Upper lobe of right lung (tissue), 1 donor: ENCODE measurements around the gene METTL8. TPM values are rescaled to one million over a fixed set of nuclear protein-coding genes. Genes with fewer than 3 reads are reported as not detected.

ENCODE experiments used
- ATAC-seq: fragments of 200-7000 bp; cut with Tn5 transposase; one replicate; pipeline ENCODE4 v1.9.1; 2020; ENCODE audit warnings: mild to moderate bottlenecking, moderate library complexity
- DNase-seq: peaks from one replicate; pipeline ENCODE4 v3.0.0-alpha.2; 2020
- H3K27ac ChIP-seq: fragments of 200-600 bp; one replicate; pipeline ENCODE4 v1.8.0; 2022
- H3K27me3 ChIP-seq: fragments of 200-600 bp; one replicate; pipeline ENCODE4 v1.8.0; 2022; ENCODE audit warnings: mild to moderate bottlenecking
- H3K36me3 ChIP-seq: fragments of 200-600 bp; one replicate; pipeline ENCODE4 v1.8.0; 2022
- H3K4me1 ChIP-seq: fragments of 200-600 bp; one replicate; pipeline ENCODE4 v1.8.0; 2022
- H3K4me3 ChIP-seq: fragments of 200-600 bp; one replicate; pipeline ENCODE4 v1.8.0; 2022; ENCODE audit warnings: mild to moderate bottlenecking
- H3K9me3 ChIP-seq: fragments of 200-600 bp; one replicate; pipeline ENCODE4 v1.8.0; 2022
- intact Hi-C: fragments of 100-400 bp; cut with DNase I; formaldehyde crosslinking; loops from one replicate; pipeline ENCODE4 v1.11.0; 2022
- total RNA-seq: library from RNA; stranded (reverse); fragmentation: NEBNext Ultra II Directional; extraction: Animal tissue kit (Norgen Biotek cat#: 25700); gene quantifications from one replicate; pipeline ENCODE4 v1.2.1, GENCODE V29; 2021
- TF ChIP-seq, protein P1 (sequence below): fragments of 200-600 bp; IDR thresholded peaks from one replicate; pipeline ENCODE4 v1.8.0; 2022; ENCODE audit warnings: antibody characterized with exemption
- donor health status: DM: no; HTN: yes; CAD: no; lungs with severe emphysema.

METTL8 gene
- total RNA-seq, 1 donor from 2014 or later, result 18.2 TPM

DNA sequence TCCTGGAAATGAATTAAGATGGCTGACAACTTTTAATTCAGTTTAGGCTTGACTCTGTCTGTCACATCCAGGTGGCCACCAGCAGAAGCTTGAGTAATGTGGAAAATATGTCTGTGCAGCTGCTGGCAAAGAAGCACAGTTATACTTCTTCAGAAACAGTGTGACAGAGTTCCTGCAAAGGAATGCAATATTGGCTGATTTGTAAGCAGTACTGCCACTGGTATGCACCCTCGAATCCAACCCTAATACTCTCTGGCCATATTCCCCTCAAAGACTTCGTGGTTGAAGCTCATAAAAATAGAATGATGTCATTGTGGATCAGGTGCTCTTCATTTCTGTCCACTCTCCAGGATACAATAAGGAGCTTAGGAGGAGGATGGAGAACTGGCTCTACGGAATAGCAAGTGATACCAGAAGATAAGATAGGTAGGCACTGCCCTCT, 86.2 kb downstream of the METTL8 start:
- ATAC-seq (peak; percentile 43), DNase-seq (no peak)
- intact Hi-C loops, result no loop called here
- H3K4me1 ChIP-seq, result no peaks in the 10 kb centered on the region
- no peak overlapping the region for H3K4me3 ChIP-seq
- no peaks in the 10 kb centered on the region for H3K27me3 ChIP-seq
- H3K36me3 ChIP-seq, result no peaks in the 10 kb centered on the region
- H3K27ac ChIP-seq, result no peak overlapping the region
- TF ChIP-seq, protein P1, sequence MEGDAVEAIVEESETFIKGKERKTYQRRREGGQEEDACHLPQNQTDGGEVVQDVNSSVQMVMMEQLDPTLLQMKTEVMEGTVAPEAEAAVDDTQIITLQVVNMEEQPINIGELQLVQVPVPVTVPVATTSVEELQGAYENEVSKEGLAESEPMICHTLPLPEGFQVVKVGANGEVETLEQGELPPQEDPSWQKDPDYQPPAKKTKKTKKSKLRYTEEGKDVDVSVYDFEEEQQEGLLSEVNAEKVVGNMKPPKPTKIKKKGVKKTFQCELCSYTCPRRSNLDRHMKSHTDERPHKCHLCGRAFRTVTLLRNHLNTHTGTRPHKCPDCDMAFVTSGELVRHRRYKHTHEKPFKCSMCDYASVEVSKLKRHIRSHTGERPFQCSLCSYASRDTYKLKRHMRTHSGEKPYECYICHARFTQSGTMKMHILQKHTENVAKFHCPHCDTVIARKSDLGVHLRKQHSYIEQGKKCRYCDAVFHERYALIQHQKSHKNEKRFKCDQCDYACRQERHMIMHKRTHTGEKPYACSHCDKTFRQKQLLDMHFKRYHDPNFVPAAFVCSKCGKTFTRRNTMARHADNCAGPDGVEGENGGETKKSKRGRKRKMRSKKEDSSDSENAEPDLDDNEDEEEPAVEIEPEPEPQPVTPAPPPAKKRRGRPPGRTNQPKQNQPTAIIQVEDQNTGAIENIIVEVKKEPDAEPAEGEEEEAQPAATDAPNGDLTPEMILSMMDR, result no peak
- H3K9me3 ChIP-seq, result no peaks in the 10 kb centered on the region

DNA sequence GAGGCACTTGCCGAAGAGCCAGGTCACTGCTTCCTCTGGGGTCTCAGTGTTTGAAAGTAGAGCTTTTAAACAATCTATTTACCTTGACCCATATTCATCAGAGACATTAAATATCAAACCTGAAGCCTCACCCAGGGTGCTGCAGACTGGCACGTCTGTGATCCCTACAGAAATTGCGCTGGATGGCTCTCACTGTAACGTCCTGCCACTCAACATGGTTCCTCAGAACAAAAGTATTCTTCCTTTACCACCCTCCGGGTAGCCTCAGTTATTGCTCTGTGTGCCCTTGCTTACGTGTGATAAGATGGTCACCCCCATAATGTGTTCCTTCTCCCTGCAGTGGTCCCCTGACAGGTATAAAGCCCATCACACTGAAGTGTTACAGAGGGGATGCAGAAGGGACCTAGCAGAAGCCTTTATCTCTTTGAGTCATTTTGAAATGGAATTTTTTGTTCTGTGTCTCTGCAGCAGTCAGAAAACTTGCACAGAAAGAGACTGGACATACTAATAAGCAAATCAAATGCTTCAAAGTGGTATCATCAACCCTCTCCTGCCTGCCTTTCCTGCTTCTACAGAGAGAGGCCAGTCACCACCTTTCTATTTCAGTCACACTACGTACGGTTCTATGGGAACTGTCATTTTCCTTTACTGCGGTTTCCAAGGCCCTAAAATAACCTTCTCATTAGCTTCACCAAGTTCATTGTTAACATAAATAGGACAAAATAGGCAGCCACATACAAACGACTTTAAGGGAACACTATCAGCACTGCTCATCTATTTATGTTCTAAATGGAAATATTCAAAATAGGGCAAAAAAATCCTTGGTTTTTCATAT, 86.8 kb downstream of the METTL8 start:
- no peak overlapping the region for H3K4me3 ChIP-seq
- no peak for ATAC-seq
- TF ChIP-seq, protein P1, result no peak

DNA sequence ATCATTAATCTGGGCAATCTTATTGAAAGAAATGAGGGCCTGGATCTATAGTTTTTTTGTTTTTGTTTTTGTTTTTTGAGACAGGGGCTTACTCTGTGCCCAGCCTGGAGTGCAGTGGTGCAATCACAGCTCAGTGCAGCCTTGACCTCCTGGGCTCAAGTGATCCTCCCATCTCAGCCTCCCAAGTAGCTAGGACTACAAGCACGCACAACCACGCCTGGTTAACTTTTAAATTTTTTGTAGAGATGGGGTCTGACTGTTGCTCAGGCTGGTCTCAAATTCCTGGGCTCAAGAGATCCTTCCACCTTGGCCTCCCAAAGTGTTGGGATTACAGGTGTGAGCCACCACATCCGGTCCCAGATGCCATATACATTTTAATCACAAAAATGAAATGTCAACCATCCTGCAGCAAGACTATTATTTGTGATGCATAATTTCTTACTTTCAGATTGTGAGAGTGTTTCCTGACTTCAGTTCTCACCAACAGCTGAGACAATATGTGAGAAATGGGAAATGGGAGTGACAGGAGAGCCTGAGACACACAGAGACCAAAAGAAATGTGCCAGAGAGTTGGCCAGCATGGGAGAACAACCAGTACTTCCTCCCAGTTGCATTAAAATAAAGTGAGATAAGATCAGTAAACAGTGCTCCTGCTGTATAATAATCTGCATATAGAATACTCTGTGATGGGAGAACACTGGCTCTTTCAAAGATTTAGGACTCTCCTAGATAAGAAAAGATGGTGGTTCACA, 87.6 kb downstream of the METTL8 start:
- ATAC-seq (no peak), DNase-seq (no peak)
- Histone ChIP-seq H3K36me3 (no peaks in the 10 kb centered on the region), H3K4me3 (no peak overlapping the region), H3K27ac (no peak overlapping the region), H3K9me3 (no peaks in the 10 kb centered on the region), H3K4me1 (no peaks in the 10 kb centered on the region), H3K27me3 (no peaks in the 10 kb centered on the region)
- TF ChIP-seq, protein P1, result no peak
- intact Hi-C loops, result no loop called here

More for the DNA sequence above, 86.8 kb downstream of the METTL8 start:
- no peaks in the 10 kb centered on the region for H3K27me3 ChIP-seq
- no peaks in the 10 kb centered on the region for H3K36me3 ChIP-seq
- no peaks in the 10 kb centered on the region for H3K9me3 ChIP-seq
- H3K4me1 ChIP-seq, result no peaks in the 10 kb centered on the region
- no peak for DNase-seq
- intact Hi-C loops, result no loop called here
- no peak overlapping the region for H3K27ac ChIP-seq

DNA sequence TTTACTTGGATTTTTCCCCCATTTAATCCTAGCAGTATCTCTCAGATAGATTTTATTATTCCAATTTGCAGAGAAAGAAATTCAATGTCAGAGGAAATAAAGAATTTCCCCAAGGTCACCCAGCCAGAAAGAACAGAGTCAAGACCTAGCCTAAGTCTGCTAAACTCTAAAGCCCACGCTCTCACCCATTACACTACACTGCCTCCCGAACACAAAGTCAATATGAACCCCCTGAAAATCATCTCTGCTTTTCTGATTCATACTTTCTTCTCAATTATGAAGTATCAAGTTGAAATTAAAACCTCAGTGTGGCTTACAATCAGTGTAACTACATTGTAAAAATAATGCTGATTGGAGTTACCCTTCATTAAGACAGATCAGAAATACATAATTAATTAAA, 89.6 kb downstream of the METTL8 start:
- TF ChIP-seq, protein P1, result no peak
- Histone ChIP-seq H3K9me3 (no peaks in the 10 kb centered on the region), H3K27me3 (no peaks in the 10 kb centered on the region), H3K4me3 (no peak overlapping the region), H3K4me1 (no peaks in the 10 kb centered on the region), H3K27ac (no peak overlapping the region), H3K36me3 (no peaks in the 10 kb centered on the region)
- no peak for DNase-seq
- ATAC-seq, result no peak
- intact Hi-C loops, result no loop called here

DNA sequence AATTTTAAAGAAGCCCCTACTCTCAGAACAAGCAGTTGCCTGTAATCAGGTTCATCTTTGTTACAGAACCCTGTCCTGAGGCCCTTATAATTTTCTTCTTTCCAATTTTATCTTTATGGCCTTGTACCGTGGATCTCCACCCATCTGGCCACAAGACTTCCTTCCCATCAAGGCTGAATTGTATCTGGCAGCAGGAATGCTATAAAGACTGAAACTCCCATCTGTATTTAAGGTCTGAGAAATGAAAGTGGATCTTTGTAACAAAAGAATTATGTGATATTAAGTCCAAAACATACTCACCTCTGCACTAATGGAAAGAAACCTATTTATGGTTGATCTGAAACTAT, 91.8 kb downstream of the METTL8 start:
- no peak overlapping the region for H3K4me3 ChIP-seq
- TF ChIP-seq, protein P1, result no peak
- H3K4me1 ChIP-seq, result no peaks in the 10 kb centered on the region
- intact Hi-C loops, result no loop called here
- H3K9me3 ChIP-seq, result no peaks in the 10 kb centered on the region
- H3K36me3 ChIP-seq, result no peaks in the 10 kb centered on the region
- ATAC-seq, result no peak
- no peak for DNase-seq
- no peaks in the 10 kb centered on the region for H3K27me3 ChIP-seq
- no peak overlapping the region for H3K27ac ChIP-seq
